ENCODE measurements around the gene VPS29. TPM values are rescaled to one million over a fixed set of nuclear protein-coding genes. Genes with fewer than 3 reads are reported as not detected.

The VPS29 gene
- total and polyA plus RNA-seq, 2 of the 4 experiments (the other 2 are of a cell fraction) = 122 to 150 TPM

- TF ChIP-seq USF2 (IDR thresholded peaks at IDR 0.05; ENCODE audit: low read depth, low read length) = 0 out of 2 replicates have a peak, but pooled peaks have one; percentile 20
- no peak for TF ChIP-seq MAFK (IDR thresholded peaks at IDR 0.05; ENCODE audit: low read depth, low read length)
Observed at GRCh38 chr12:110468214-110469048, 33.5 kb downstream of the VPS29 start, which contains the start of the genes FAM216A and GPN3 (continued).

GRCh38 chr12:110467847-110468213 is 34.1 kb downstream of the VPS29 start:
- no peak overlapping the region for H2BK120ac ChIP-seq (ENCODE audit: low read depth, low read length)
- no peak overlapping the region for H4K91ac ChIP-seq (ENCODE audit: insufficient read depth, low read depth, low read length)
- peak overlapping the region; percentile 93 for H3K4me2 ChIP-seq (ENCODE audit: low read depth, low read length)
- H3K9me1 ChIP-seq (ENCODE audit: insufficient read depth, low read length) = no peaks in the 10 kb centered on the region
- no peak overlapping the region for H2AK5ac ChIP-seq (ENCODE audit: low read depth, low read length)
- BruUV-seq (replicated peaks) = no TSS peak
- peaks cover 6% of the 10 kb centered on the region for H3K36me3 ChIP-seq (ENCODE audit: control insufficient read depth, insufficient read depth, low read length)
- TF ChIP-seq CEBPB (IDR thresholded peaks at IDR 0.05; ENCODE audit: low read depth, low read length) (no peak), MAZ (IDR thresholded peaks at IDR 0.05; ENCODE audit: borderline replicate concordance, low read depth, low read length) (no peak), POLR2A (IDR thresholded peaks at IDR 0.05; ENCODE audit: low read depth, low read length) (peak; percentile 89)
- H3K23ac ChIP-seq (ENCODE audit: low read depth, low read length) = peak overlapping the region; percentile 66; the same call in 1 of the 2 replicates
- H4K5ac ChIP-seq (ENCODE audit: low read depth, low read length) = no peak overlapping the region
- dilution Hi-C loops (cut with HindIII; ENCODE audit: low sequenced_read_pairs, unreplicated experiment) = no loop called here
- no peaks in the 10 kb centered on the region for H3K27me3 ChIP-seq (ENCODE audit: control insufficient read depth, insufficient read depth, low read length)
- H2BK20ac ChIP-seq (ENCODE audit: low read depth, low read length) = no peak overlapping the region
- POLR2A ChIA-PET (ENCODE audit: unreplicated experiment) = interaction anchor here (0.6 to 1.0 kb wide), 3 partner anchors 18 to 1059 kb away, joined by 3 to 4 read pairs (median 4); partner anchors contain the start of gene ARPC3
- H3K4me1 ChIP-seq (ENCODE audit: control insufficient read depth, insufficient read depth, low read length) = peaks cover 3% of the 10 kb centered on the region; the same call in 1 of the 2 replicates
- H3K14ac ChIP-seq (replicated peaks; ENCODE audit: low read depth, low read length) = no peak overlapping the region
- DNase-seq (no peak), ATAC-seq (ENCODE audit: low read depth) (no peak)
- no peak overlapping the region for H2BK5ac ChIP-seq (ENCODE audit: low read depth, low read length, poor library complexity, severe bottlenecking)
- CTCF ChIA-PET = interaction anchor here (1.1 to 2.7 kb wide), 7 partner anchors 15 to 137 kb away, joined by 4 to 15 read pairs (median 4); partner anchors contain the start of gene ARPC3
- peak overlapping the region; percentile 83 for H3K9ac ChIP-seq (ENCODE audit: low read depth, low read length)
- no peak overlapping the region for H3K18ac ChIP-seq (ENCODE audit: low read depth, low read length)
- H4K8ac ChIP-seq (ENCODE audit: low read depth in 2 of 2, low read length in 2 of 2) = peak overlapping the region in 1 of 2 experiments; percentile 74; a peak in 3 of 4 replicates
- intact Hi-C loops (cut with micrococcal nuclease) = loop anchor here (1.0 to 2.0 kb wide), 2 partner anchors 18 to 359 kb away; partner anchors contain the start of gene ARPC3
- in situ Hi-C loops (cut with MboI; ENCODE audit: low sequenced_read_pairs) = no loop called here
- H3K27ac ChIP-seq (ENCODE audit: insufficient read depth, low read length) = peak overlapping the region; percentile 54
- WGBS, 2 experiments (ENCODE audit: extremely low coverage in 2 of 2, insufficient read length in 1 of 2) = 0% methylated on average over 7 of the region's 15 CpGs; no CpG with 5 or more reads in 1 of the 2 experiments
- peaks cover 11 to 56% of the 10 kb centered on the region in 2 experiments for H3K79me1 ChIP-seq (ENCODE audit: low read depth in 1 of 2, low read length in 2 of 2)
- peak overlapping the region; percentile 20; the same call in 1 of the 2 replicates for H3K56ac ChIP-seq (ENCODE audit: extremely low read depth, insufficient read depth, low read length)
- peak overlapping the region; percentile 11 for H2AK9ac ChIP-seq (replicated peaks; ENCODE audit: low read depth, low read length, poor library complexity)
- H2AFZ ChIP-seq (replicated peaks; ENCODE audit: low read length, poor library complexity) = peak overlapping the region; percentile 97
- H2BK15ac ChIP-seq (ENCODE audit: low read depth, low read length) = no peak overlapping the region
- no peaks in the 10 kb centered on the region for H3K9me3 ChIP-seq (ENCODE audit: control insufficient read depth, insufficient read depth, low read length)
- H3K4me3 ChIP-seq (ENCODE audit: insufficient read depth, low read depth, low read length) = peak overlapping the region; percentile 53
- H4K20me1 ChIP-seq (ENCODE audit: insufficient read depth, low read length) = peaks cover 3% of the 10 kb centered on the region
- H3K4ac ChIP-seq (ENCODE audit: low read depth, low read length) = peak overlapping the region; percentile 53; the same call in 1 of the 2 replicates

All from IMR-90 (cell line).